NCI-H2196 treated with DMSO at 0.1 percent for 48 hours (cell line): ENCODE data around the gene STMP1.

Source experiments
- DNase-seq: peaks from one replicate; lab custom pipeline; 2025; ENCODE audit not compliant: unreplicated experiment; lab: John Stamatoyannopoulos, UW

Gene STMP1

DNA sequence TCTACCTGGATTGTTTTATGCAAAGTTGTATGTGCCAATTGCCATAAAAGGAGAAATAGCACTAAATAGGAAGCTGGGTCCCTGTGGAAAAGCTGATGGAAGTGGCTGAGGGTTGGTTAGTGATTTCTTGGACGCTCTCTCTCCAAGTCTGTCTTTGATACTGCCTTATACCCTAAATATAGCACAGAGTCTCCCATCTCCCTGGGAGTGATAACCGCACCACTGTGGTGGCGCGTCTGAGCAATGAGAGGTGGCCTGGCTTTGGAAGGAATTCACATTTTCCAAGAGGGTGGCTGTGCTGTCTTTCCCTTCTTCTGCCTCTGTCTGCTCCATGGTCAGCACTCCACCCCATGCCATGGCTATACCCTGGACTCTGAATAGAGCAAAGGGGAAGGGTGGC lies 31.2 kb downstream of the STMP1 start:
- DNase-seq: no peak

DNA sequence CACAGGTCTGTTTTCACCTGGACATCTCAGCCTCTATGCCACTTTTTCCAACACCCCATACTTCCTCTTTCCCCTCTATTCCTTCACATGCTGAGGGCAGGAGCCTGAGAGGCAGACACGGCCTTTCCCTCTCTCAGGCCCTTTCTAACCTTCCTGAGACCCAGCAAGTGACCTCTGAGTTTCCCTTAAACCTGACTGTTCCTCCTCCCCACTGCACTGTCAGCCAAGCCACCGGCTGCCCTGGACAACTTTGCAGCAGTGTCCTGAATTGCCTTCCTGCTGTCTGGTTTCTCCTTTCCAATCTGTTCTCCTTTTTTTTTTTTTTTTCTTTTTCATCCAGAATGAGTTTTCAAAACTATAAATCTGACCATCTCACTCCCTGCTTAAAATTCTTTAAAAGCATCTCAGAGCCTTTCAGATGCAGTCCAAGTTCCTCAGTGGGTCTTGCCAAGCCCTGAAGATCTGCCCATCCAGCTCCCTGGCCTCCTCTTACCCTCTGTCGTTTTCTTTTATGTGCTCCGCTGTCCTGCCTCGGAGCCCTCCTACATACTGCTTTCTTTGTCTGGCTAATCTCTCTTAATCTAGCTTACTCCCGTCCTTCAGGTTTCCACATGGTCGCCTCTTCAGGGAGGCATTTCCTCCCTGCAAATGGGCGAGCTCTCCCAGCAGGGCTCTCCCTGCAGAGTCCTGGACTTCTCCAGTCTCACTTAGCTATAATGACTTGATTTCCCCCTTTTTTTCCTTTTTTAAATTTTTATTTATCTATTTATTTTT lies 35.1 kb downstream of the STMP1 start:
- DNase-seq: no peak

DNA sequence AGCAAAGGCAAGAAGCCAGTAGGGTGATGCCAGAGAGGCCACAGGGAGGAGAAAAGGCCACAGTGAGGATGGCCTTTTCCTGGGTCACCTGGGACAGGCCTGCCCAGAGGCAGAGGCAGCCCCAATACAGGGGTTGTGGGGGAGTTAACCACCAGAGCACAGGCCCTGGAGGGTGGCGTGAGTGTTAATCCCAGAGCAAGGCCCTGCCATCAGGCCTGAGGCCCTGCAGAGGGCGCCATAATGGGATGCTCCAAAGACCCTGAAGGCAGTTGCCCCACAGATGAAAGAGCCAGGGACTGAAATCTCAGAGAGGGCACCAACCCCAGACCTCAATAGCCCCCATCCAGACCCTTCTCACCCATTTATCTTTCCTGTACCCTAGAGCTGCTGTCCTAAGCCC lies 41.8 kb downstream of the STMP1 start:
- DNase-seq: no peak

DNA sequence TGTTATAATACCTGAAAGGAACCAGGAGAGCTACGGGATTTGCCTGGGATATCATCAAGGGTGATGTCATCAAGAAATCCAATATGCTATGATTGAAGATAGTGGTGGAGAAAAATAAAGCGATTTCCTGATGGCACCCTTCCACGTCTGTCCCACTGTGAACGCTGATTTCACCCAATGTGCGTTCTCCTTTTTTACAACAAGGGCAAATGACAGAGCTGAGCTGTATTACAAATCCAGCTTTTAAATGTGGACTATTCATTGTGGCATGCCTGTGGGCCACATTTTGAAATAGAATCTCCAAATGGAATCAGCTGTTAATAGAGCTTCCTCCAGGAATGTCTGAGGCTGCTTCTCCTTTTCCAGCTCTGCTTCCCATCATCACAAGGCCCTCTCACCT lies 42.4 kb downstream of the STMP1 start:
- DNase-seq: peak; percentile 66

DNA sequence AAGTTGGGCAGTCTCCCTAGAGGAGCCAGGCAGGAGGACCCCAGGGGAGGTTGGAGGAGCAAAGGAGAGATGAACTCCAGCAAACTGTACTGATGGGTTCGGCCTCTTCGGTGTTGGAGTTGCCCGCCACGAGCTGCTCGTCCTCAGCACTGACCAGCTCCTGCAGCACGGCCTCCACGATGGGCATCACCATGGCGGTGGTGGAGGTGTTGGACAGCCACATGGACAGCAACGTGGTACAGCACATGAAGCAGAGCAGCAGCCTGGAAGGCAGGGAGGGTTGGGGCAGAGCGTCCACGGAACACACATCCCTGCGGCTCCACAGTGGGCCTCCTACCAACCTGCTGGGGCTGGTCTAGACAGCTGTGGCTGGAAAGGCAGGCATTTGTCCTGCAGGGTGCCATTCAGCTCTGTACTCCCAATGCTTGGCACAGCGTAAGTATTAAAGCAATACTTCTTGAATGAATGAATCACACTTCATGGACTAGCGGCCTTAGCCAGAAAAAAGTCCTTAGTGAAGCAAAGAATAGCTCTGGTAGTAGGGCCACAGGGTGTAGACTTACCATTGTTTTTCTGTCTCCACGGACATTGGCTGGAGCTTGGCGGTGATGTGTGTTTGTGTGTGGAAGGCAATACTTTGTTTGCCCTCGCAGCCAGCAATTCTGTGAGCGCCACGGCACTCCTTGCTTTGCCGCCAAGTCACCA lies 43.9 kb downstream of the STMP1 start:
- DNase-seq: no peak

DNA sequence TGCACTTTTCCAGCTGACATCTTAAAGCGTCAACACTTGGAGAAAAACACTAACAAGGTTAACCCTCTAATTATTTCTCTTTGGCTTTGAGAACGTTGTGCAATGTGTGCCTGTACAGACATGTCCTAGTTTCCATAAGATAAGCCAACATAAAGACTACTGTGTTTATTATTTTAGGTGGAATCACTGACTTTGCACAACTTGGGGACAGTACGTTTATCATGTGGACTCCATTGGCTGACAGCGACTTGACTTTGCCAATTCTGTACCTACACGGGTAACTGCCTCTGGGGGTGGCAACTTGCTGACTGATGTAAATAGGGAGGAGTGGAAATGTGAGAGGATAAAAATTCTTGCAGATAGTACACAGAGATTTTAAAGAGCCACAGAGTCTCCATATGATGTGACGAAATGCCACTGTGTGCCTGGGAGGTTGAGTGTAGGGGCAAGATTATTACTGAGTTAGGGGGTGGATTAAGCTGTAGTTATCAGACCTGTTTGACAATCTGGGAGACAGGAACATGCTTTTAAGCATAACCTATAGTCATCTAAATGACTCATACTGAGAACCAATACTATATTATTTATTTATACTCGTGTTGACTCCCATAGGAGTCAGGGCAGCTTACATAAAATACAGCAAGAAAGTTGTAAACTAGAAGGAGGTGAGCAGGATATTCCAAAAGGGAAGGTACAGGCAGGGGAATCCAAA lies 44.7 kb downstream of the STMP1 start:
- no peak for DNase-seq

DNA sequence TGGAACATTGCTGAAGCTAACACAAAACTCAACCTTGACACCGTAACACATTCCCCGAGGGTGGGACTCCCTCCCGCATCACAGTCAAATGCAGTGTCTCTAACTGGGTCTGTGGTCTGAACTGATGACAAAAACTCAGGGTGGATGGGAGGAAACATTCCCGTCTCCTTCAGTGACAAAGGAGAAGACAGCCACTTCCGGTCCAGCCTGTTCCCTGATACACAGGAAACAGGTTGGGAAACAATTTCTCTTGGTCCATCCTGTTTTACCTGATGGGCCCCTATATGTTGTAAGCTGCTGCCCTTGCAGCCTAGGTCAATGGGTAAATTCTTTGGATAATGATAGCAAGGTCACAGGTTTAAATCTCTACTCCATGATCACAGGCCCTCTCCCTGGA lies 45.3 kb downstream of the STMP1 start:
- DNase-seq: no peak

DNA sequence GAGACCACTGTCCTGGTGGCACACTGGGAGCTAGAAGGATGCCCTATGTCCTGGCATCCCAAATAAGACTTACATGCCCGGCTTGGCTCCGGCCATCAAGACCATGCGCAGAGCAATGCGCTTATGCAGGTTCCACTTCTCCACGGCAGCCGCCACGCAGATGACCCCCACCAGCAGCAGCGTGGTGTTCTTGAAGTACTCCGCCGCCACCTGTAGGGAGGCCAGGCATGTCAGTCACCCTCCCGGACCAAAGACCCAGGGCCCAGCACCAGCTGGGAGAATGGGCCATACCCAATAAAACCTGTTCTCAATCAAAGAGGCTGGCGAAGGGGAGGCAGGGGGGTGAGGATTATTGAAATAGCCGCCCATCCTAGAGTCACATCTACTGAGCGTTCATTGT lies 45.7 kb downstream of the STMP1 start:
- no peak for DNase-seq

DNA sequence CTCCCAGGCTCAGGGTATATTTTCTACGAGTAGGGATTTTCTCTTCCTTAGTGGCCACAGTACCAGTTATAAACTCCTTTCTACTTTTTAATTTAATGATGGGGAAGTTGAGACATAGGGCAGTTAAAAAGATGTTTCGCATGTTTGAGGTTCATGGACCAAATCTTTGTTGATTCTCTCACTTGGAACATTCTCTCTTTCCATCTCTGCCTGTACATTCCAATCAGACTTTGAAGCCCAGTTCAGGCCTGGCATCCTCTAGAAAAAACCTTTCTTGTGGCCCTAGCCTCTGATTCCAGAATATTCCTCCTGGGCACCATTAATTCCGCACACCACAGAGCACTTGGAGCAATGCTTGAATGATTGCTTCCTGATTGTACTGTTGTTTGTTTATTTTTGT lies 47.2 kb downstream of the STMP1 start:
- DNase-seq: no peak

DNA sequence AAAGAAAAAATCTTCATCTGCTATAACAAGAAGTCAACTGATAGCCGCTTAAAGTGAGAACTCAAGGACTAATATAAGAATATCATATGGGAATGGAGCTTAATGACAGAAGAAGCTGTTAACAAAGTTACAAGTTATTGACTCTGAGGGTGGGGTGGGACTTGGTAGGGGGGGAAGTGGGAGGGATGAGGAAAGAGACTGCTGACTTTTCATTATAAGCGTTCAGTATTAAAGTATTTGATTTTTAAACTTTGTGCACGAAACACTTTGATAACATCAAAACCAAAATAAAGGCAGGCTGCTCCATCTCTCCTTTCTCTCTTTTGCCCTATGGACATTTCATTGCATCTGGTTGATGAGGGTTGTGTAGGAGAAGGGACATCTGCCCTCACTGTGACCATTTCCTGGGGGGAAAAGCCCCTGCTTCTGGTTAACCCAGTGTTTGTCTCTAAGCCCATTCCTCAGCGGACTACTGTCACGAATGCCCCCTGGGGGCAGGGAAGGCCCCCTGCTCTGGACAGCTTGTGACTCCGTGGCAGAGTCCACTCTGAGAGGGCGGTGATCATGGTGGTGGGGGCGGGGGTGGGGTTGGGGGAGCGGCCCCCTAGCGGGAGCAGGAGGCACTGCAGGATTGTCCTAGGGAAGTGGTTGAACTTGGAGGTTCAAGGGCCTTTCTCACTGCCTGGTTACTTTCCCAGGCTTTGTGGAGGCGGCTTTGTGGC lies 48.3 kb downstream of the STMP1 start:
- DNase-seq: no peak

DNA sequence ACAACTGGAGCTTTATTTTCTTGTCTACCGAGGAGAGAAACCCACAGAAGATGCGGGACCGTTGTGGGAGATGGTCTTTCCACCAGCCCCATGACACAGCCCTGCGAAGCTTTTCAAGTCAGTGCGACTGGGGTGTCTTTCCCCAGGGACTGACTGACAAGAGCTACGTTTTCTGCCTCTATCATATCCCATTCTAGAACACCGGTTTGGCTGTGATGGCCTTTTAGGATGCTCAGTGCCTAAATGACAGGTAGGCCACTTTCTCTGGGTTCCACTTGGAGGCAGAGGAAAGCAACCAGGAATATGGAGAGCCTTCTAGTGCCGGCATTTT lies 48.8 kb downstream of the STMP1 start:
- DNase-seq: no peak

DNA sequence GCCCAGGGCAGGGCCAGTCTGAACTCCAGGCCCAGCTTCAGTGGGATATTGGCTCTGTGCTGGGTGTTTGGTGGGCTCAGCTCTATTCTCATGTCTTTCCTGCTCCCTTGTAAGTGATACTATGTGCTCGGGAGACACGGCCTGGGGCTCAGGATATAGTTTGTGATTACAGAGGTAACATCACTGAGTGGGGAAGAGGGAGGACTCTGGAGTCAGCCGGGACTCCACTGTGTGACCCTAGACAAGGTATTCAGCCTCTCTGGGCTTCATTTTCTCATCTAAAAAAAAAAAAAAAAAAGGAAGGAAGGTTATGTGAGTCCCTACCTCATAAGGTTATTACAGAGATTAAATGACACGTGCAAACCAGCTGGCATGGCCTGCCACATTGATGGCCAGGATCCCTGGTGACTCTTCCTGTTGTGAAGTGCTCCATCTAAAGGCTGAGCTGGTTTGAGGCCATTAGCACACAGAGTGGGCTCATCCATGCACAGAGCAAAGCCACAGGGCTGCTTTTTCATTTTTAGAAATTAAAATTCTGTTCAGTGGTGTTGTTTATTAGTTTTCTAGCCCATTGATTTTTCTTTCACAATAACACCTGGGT lies 50.0 kb downstream of the STMP1 start:
- no peak for DNase-seq

DNA sequence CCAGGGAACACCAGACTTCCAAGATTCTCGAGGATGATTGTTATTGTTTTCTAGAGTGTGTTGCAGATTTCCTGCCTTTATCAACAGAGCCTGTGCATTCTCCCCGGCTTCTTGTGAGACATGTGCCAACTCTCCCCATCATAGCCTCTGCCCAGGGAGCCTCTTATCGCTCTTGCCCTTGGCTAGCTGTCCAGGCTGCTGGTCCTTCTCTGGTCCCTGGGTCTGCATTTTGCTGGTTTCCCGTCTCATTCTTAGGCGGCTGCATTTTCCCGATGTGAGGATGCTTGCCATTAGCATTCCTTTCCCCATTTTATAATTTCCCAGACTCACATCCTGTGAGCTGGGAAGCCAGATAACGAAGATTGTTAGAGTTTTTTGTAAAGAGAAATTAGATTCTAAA lies 50.5 kb downstream of the STMP1 start:
- no peak for DNase-seq

DNA sequence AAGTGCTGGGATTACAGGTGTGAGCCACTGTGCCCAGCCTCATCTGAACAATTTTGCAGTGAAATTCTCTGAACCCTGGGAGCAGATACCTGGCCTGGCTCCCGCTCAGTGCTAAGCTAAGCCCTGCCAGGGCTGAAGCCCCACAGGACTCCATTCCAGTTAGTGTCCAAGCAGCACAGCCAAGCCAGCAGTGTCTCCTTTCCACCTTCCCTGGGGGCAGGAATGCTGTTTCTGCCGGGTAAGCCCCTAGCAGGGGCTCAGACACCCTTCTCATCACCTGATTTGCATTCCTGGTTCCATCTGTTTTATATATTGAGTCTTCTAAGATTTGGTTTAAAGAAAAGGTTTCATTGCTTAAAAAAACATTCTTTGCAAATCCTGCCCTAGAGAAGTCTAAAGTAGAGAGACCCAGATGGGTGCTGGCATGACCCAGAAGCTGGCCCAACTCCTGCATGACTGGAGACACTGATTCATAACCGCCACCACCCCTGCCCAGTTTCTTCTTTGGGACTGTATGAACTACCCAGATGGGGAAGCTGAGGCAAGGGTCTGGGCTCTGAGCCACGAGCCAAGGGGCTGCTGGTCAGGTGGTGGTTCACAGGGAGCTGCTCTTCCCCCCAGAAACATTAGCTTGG lies 51.6 kb downstream of the STMP1 start:
- DNase-seq: no peak

DNA sequence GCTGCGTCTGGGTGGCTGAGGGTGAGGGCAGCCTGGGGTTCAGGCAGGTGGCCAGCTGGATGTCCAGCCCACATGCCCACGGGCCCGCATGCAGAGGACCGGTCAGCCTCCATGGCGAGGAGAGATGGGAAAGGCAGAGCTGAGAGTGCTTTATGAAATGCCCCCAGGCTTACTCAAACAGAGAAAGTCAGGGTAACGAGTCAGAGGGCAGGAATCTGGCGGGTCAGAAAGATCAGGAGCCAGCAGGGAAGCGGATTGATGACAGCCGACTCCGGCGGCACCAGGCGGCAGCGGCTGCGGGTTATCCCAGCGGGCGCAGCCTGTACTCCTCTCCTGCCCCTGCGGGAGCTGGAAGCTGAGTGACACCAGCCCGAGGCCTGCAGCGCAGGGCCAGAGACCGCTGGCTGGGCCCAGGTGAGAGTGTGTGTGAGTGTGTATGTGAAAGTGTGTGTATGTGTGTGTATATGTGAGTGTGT lies 52.3 kb downstream of the STMP1 start:
- no peak for DNase-seq

DNA sequence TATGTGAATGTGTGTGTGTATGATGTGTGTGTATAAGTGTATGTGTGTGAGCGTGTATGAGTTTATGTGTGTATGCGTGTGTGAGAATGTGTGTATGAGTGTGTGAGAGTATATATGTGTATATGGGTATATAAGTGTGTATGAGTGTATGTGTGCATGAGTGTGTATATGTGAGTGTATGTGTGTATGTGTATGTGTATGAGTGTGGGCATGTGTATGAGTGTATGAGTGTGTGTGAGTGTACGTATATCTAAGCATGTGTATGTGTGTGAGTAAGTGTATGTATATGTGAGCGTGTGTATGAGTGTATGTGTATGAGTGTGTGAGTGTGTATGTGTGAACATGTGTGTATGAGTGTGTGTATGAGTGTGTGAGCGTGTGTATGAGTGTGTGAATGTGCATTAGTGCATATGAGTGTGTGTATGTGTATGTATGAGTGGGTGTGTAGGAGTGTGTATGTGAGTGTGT lies 52.8 kb downstream of the STMP1 start:
- no peak for DNase-seq

DNA sequence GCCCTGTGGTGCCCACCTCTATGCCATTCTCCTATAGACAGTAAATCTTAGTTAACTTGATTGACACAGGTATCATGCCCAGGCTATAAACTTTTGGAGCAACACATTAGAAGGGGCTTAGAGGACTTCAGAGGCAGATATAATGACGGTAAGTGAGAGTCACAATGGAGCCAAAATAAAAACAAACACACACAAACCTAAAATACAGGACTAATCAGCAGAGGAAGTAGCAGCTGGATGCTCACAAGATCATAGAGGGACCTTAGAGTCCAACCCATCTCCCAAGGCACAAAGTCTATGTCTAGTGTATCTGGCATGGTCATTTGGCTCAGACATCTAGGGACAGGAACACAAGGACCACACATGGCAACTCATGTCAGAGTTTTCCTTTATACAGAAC lies 53.4 kb downstream of the STMP1 start:
- DNase-seq: no peak

DNA sequence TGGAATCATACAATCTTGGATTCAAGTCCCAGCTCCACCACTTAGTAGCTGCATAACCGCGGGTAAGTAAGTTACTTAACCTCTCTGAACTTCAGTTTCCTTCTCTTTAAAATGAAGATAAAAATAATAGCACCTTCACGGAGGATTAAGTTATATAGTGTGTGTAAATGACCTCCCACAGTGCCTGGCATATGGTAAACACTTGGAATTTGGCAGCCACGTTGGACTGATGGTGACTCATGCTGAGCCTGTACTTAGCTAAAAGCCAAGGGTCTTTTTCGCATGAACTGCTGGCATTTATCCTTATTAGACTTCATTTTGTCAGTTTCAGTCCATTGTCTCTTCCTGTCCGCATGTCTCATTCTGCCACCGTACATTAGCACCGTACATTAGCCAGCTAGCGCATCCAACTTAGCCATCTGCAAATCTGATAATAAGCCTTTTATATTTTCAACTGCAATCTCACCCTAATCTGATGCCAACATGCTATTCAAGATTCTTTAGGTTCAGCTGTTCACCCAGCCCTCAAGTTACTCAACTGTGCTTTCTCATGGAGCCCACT lies 54.4 kb downstream of the STMP1 start:
- no peak for DNase-seq

DNA sequence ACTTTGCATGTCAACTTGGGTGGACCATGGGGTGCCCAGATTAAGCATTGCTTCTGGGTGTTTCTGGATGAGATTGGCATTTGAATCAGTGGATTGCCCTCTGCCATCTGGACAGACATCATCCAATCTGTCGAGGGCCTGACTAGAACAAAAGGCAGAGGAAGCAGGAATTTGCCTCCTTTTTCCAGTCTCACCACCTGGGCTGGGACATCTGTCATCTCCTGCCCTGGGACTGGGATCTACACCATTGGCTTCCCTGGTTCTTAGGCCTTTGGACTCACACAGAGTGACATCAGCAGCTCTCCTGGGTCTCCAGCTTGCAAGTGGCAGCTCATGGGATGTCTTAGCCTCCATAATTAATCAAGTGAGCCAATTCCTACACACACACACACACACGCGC lies 55.4 kb downstream of the STMP1 start:
- no peak for DNase-seq

DNA sequence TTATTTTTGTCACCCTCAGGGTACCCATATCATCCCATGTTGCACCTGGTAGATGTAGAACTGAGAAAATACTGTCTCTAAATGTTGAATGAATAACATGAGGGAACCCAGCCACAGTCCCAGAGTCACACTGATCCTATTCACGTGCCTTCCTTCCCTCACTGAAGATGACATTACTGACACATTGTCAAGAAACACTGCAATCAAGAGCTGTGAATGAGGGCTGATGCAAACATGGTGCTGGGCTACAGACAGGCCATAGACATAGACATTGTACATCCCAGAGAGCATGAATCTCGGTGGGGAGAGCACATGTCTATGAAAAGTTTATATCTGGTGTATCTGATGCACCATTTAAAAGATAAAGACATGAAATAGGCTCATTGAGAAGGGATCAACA lies 55.9 kb downstream of the STMP1 start:
- no peak for DNase-seq
